Measurements from ENCODE around the gene COPZ2.

The COPZ2 gene

DNA sequence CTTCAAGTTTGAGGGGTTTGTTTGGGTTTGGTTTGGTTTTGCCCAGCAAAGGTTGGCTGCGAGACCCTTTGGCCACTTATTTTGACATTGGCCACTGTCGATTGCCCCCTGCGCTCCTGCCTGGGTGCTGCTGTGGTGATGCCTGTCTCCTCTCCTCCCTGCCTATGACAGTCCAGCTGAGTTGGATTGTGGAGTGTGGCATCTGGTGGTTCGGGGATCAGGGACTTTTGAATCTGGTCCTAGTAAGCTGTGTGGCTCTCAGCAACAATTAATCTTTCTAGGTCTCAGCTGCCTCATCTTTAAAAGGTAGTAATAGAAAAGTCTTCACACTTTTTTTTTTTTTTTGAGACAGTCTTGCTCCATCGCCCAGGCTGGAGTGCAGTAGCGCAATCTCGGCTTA, 39.6 kb downstream of the COPZ2 start:
- no peak overlapping the region for H3K4me3 ChIP-seq (replicated peaks; ENCODE audit: low read depth, low read length)
- H3K36me3 ChIP-seq (ENCODE audit: control insufficient read depth, insufficient read depth, low read length), result no peaks in the 10 kb centered on the region
- peaks cover 2% of the 10 kb centered on the region for H3K27me3 ChIP-seq (replicated peaks; ENCODE audit: control insufficient read depth, insufficient read depth, low read length)
- no peak for DNase-seq (ENCODE audit: extremely low read depth, insufficient read length)
- TF ChIP-seq, protein P1, sequence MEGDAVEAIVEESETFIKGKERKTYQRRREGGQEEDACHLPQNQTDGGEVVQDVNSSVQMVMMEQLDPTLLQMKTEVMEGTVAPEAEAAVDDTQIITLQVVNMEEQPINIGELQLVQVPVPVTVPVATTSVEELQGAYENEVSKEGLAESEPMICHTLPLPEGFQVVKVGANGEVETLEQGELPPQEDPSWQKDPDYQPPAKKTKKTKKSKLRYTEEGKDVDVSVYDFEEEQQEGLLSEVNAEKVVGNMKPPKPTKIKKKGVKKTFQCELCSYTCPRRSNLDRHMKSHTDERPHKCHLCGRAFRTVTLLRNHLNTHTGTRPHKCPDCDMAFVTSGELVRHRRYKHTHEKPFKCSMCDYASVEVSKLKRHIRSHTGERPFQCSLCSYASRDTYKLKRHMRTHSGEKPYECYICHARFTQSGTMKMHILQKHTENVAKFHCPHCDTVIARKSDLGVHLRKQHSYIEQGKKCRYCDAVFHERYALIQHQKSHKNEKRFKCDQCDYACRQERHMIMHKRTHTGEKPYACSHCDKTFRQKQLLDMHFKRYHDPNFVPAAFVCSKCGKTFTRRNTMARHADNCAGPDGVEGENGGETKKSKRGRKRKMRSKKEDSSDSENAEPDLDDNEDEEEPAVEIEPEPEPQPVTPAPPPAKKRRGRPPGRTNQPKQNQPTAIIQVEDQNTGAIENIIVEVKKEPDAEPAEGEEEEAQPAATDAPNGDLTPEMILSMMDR (IDR thresholded peaks at IDR 0.05; ENCODE audit: insufficient read depth, low read length, poor library complexity, severe bottlenecking), result no peak

DNA sequence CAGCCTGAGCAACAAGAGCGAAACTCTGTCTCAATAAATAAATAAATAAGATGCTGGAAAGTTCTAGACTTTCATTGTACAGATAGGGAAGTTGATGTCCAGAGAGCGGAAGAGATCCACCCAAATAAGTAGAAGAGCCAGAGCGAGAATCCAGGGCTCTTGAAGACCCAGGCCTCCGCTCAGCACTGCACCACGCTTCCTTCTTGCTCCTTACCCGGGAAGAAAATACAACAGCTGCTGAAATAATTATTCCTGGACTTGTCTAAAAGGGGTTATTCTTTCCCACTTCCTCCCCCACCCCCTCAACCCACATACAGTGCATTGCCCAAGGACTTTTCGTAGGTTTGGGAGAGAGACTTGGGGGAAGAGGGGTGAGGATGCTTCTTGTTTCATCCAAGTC, 40.0 kb downstream of the COPZ2 start:
- H3K27me3 ChIP-seq (replicated peaks; ENCODE audit: control insufficient read depth, insufficient read depth, low read length), result peaks cover 2% of the 10 kb centered on the region
- DNase-seq (ENCODE audit: extremely low read depth, insufficient read length), result no peak
- TF ChIP-seq, protein P1 (IDR thresholded peaks at IDR 0.05; ENCODE audit: insufficient read depth, low read length, poor library complexity, severe bottlenecking), result no peak
- H3K36me3 ChIP-seq (ENCODE audit: control insufficient read depth, insufficient read depth, low read length), result no peaks in the 10 kb centered on the region
- no peak overlapping the region for H3K4me3 ChIP-seq (replicated peaks; ENCODE audit: low read depth, low read length)

DNA sequence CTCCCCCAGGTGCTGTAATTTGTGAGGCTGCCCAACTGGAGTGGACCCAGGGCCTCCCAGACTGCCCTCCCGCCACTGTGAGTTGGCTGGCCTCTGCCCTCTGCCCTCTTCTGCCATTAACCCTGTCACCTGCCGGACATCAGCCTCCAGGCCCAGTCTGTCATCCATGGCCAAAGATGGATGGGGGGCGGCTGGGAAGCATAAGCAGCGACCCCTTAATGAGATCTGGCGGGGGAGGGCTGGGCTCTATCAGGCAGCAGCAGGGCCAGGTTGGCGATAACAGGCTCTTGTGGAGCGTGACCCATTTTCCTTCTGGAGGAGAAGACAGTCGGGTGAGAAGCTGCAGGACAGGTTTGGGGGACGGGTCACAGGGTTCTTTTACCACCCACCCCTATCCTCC, 41.4 kb downstream of the COPZ2 start:
- TF ChIP-seq, protein P1 (IDR thresholded peaks at IDR 0.05; ENCODE audit: insufficient read depth, low read length, poor library complexity, severe bottlenecking), result no peak
- peaks cover 2% of the 10 kb centered on the region for H3K27me3 ChIP-seq (replicated peaks; ENCODE audit: control insufficient read depth, insufficient read depth, low read length)
- H3K4me3 ChIP-seq (replicated peaks; ENCODE audit: low read depth, low read length), result no peak overlapping the region
- no peak for DNase-seq (ENCODE audit: extremely low read depth, insufficient read length)
- H3K36me3 ChIP-seq (ENCODE audit: control insufficient read depth, insufficient read depth, low read length), result no peaks in the 10 kb centered on the region

DNA sequence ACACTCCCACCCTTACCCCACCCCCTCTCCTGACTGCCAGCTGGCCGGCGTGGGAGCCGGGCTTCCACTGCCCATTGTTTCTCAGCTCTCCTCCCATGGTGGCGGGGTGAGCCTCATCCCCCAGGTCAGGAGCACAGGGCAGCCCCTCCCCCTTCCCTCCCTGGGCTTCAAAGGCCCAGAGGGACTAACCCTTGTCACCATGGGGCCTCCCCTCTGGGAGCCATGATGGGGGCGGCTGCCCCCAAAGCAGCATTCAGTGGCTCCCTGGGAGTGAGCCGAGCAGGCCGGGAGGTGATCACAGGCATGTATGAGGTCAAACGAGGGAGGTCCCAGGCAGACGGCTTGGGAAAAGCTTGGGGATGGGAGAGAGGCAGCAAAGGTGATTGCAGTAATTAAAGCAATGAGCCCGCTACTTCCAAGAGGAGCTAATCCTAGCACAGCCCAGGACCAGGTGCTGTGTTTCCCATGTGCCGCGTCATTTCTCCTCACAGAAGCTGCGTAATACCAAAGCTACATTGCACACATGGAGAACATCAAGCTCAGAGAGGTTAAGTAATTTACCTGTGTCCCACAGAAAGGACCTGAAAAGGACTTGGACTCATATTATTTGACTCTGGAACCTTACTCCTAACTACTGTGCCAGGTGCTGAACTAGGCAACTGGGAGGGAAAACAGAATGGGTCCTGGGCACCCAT, 42.2 kb downstream of the COPZ2 start:
- TF ChIP-seq, protein P1 (IDR thresholded peaks at IDR 0.05; ENCODE audit: insufficient read depth, low read length, poor library complexity, severe bottlenecking), result no peak
- DNase-seq (ENCODE audit: extremely low read depth, insufficient read length), result no peak
- peaks cover 2% of the 10 kb centered on the region for H3K27me3 ChIP-seq (replicated peaks; ENCODE audit: control insufficient read depth, insufficient read depth, low read length)
- H3K36me3 ChIP-seq (ENCODE audit: control insufficient read depth, insufficient read depth, low read length), result no peaks in the 10 kb centered on the region
- H3K4me3 ChIP-seq (replicated peaks; ENCODE audit: low read depth, low read length), result no peak overlapping the region

DNA sequence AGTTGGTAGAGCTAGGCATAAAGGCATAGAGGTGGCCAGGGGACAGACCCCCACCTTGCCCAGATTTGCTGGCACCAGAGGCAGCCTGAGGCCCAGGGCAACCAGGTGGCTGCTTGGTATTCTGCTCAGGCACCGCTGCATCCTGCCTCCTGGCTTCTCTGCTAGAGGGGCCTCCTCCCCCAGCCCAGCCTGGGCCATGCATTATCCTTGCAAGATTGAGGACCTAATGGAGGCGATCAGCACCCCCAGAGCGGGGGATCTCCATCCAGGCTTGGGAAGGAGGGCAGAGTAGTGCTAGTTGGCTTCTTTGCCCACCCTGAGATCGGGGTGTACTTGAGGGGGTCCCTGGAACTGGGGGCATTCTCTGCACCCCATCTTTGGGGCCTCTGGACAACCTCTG, 42.9 kb downstream of the COPZ2 start:
- TF ChIP-seq, protein P1 (IDR thresholded peaks at IDR 0.05; ENCODE audit: insufficient read depth, low read length, poor library complexity, severe bottlenecking), result no peak
- H3K4me3 ChIP-seq (replicated peaks; ENCODE audit: low read depth, low read length), result no peak overlapping the region
- H3K27me3 ChIP-seq (replicated peaks; ENCODE audit: control insufficient read depth, insufficient read depth, low read length), result peaks cover 2% of the 10 kb centered on the region
- H3K36me3 ChIP-seq (ENCODE audit: control insufficient read depth, insufficient read depth, low read length), result no peaks in the 10 kb centered on the region
- DNase-seq (ENCODE audit: extremely low read depth, insufficient read length), result no peak

DNA sequence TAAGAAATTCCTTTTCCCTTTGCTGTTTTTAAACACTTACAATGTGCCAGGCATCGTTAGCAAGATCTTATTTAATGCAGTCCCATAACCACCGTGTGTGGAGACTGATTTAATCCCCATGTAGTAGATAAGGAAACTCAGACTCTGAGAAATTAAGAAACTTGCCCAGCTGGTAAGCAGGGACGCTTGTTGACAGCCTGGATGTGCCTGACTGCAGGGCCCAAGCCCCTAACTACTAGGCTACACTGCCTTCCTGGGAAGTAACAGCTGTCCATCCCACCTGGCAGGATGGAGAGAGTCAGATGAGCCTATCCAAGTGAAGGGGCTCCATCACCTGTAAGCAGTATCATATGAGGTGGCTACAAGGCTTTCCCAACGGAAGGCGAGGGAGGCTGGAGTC, 43.6 kb downstream of the COPZ2 start:
- TF ChIP-seq, protein P1 (IDR thresholded peaks at IDR 0.05; ENCODE audit: insufficient read depth, low read length, poor library complexity, severe bottlenecking), result no peak
- H3K36me3 ChIP-seq (ENCODE audit: control insufficient read depth, insufficient read depth, low read length), result no peaks in the 10 kb centered on the region
- DNase-seq (ENCODE audit: extremely low read depth, insufficient read length), result no peak
- H3K27me3 ChIP-seq (replicated peaks; ENCODE audit: control insufficient read depth, insufficient read depth, low read length), result peaks cover 2% of the 10 kb centered on the region
- H3K4me3 ChIP-seq (replicated peaks; ENCODE audit: low read depth, low read length), result no peak overlapping the region

Data from GM06990 (cell line).